ENCODE data around the gene GZMM.

DNA sequence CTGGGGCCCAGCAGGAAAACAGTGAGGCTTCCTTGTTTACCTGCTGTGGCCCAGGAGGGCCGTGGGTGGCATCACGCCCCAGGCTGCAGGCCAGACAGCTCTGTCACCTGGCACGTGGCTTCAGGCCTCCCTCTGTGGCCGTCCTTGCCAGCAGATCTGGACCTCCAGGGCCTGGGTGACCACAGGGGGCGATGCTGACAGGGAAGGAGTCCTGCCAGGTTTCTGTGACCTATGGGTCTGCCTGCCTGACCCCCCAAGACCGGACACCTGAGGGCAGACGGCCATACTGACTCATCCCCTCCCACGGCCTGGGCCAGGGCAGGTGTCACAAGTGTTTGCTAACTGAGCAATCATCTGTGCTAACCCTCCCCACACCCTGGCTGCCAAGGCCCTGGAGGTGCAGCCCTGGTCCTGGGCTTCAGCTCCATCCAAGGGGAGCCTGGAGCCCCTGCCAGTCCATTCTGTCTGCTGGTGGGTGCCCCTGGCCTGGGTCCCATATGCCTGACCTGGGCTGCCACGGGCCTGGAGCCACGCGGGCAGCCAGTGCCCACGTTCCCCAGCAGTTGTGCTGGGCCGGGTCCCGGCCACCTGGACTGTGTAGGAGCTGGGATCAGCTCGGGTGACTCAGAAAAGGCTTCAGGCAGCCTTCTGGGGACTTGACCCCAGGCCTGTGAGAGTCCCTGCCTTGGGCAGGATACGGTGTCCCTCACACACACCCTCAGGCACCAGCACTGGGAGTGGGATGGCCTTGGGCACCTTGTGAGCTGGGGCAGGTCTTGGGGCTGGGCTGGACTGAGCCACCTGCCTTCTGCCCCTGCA, 8.6 kb upstream of the GZMM start:
- TF ChIP-seq POLR2A (IDR thresholded peaks at IDR 0.05; ENCODE audit: low read depth) = no peak
- TF ChIP-seq, protein P1, sequence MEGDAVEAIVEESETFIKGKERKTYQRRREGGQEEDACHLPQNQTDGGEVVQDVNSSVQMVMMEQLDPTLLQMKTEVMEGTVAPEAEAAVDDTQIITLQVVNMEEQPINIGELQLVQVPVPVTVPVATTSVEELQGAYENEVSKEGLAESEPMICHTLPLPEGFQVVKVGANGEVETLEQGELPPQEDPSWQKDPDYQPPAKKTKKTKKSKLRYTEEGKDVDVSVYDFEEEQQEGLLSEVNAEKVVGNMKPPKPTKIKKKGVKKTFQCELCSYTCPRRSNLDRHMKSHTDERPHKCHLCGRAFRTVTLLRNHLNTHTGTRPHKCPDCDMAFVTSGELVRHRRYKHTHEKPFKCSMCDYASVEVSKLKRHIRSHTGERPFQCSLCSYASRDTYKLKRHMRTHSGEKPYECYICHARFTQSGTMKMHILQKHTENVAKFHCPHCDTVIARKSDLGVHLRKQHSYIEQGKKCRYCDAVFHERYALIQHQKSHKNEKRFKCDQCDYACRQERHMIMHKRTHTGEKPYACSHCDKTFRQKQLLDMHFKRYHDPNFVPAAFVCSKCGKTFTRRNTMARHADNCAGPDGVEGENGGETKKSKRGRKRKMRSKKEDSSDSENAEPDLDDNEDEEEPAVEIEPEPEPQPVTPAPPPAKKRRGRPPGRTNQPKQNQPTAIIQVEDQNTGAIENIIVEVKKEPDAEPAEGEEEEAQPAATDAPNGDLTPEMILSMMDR (IDR thresholded peaks at IDR 0.05) = no peak
